ENCODE measurements around the gene ZNF469. TPM values are rescaled to one million over a fixed set of nuclear protein-coding genes. Genes with fewer than 3 reads are reported as not detected.

ZNF469 gene
- total and polyA plus RNA-seq, 4 donors = 0.38 to 5.2 (median 1.2) TPM

DNA sequence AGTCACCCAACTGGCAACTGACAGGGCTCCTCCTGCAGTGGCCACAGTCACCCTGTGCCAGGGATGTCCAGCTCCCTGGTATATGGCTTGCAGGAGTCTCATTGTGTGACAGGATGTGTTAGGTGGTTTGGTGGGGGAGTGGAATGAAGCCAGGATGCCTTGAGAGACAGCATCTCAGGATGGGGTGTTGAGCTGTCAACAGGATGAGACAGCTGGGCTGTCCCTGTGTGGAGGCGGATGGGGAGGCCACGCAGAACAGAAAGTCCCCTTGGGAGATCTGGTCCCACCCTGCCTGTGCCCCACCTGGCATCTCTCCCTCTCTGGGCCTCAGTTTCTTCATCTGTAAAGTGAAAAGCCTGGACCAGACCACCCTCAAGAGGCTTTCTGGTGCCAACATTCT is 9.5 kb upstream of the ZNF469 start:
- Histone ChIP-seq H3K4me1 (ENCODE audit: control insufficient read depth in 1 of 2, insufficient read depth in 2 of 2, low read length in 2 of 2) (no peaks in the 10 kb centered on the region), H3K27ac (ENCODE audit: low read depth in 1 of 2, low read length in 2 of 2) (no peak overlapping the region), H3K36me3 (ENCODE audit: control insufficient read depth in 1 of 2, insufficient read depth in 2 of 2, low read length in 1 of 2) (no peaks in the 10 kb centered on the region), H3K27me3 (ENCODE audit: control insufficient read depth in 1 of 2, insufficient read depth in 2 of 2, low read length in 1 of 2) (no peaks in the 10 kb centered on the region), H3K4me3 (ENCODE audit: low read length in 2 of 2) (no peak overlapping the region), H3K9me3 (ENCODE audit: control insufficient read depth, low read length) (no peaks in the 10 kb centered on the region)
- ATAC-seq (ENCODE audit: low FRiP score) (no peak), DNase-seq (no peak)
- intact Hi-C loops (cut with DNase I) = no loop called here
- WGBS, 2 donors = 88 to 96% methylated on average over 2 of the region's 2 CpGs

DNA sequence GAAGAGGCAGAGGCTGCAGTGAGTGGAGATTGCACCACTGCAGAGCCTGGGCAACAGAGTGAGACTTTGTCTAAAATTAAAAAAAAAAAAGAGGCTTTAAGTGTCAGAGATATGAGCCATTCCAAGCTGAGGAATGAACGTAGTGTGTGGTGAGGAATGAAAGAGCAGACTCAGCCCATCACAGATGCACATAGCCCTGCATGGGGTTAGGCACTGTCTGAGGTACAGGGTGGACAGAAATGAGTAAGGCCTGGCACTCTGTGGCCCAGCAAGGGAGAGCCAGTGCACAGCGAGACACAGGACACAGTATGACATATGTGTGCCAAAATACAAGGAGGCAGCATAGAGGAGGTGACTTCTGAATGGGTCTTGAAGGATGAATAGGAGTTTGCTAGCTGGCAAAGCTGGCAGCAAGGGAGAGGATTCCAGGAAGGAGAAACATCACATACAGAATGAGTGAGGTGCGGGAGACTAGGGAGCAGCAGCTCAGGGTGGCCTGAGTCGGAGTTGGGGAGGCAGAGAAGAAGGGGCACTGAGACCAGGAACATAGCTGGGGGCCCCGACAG is 8.7 kb upstream of the ZNF469 start:
- no peaks in the 10 kb centered on the region for H3K9me3 ChIP-seq (ENCODE audit: control insufficient read depth, low read length)
- H3K27me3 ChIP-seq (ENCODE audit: control insufficient read depth in 1 of 2, insufficient read depth in 2 of 2, low read length in 1 of 2) = no peaks in the 10 kb centered on the region
- no peak overlapping the region for H3K27ac ChIP-seq (ENCODE audit: low read depth in 1 of 2, low read length in 2 of 2)
- ATAC-seq (ENCODE audit: low FRiP score) (no peak), DNase-seq (peak in 1 of 2 donors; percentile 26)
- 86 to 89% methylated on average over 5 of the region's 5 CpGs for WGBS, 2 donors
- no peak overlapping the region for H3K4me3 ChIP-seq (ENCODE audit: low read length in 2 of 2)
- no peaks in the 10 kb centered on the region for H3K36me3 ChIP-seq (ENCODE audit: control insufficient read depth in 1 of 2, insufficient read depth in 2 of 2, low read length in 1 of 2)
- intact Hi-C loops (cut with DNase I) = no loop called here
- H3K4me1 ChIP-seq (ENCODE audit: control insufficient read depth in 1 of 2, insufficient read depth in 2 of 2, low read length in 2 of 2) = no peaks in the 10 kb centered on the region

DNA sequence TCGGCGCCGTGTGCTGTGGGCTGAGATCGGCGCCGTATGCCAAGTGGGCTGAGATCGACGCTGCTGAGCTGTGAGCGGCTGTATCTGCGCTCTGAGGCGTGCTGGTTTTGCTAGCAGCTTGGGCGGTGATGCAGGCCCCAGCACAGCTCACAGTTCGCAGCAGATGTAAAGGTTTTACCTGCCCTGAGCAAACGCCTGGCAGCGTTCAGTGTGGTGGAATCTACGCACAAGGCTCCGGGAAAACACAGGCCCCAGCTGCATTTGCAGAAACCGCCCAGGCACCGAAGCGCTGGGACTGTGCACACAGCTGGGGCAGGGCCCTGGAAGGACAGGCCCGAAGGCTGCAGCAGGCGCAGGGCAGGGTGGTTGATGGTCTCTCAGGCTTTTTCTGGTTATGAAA is 8.0 kb upstream of the ZNF469 start:
- Histone ChIP-seq H3K4me3 (ENCODE audit: low read length in 2 of 2) (no peak overlapping the region), H3K4me1 (ENCODE audit: control insufficient read depth in 1 of 2, insufficient read depth in 2 of 2, low read length in 2 of 2) (no peaks in the 10 kb centered on the region), H3K36me3 (ENCODE audit: control insufficient read depth in 1 of 2, insufficient read depth in 2 of 2, low read length in 1 of 2) (no peaks in the 10 kb centered on the region), H3K27me3 (ENCODE audit: control insufficient read depth in 1 of 2, insufficient read depth in 2 of 2, low read length in 1 of 2) (no peaks in the 10 kb centered on the region), H3K27ac (ENCODE audit: low read depth in 1 of 2, low read length in 2 of 2) (no peak overlapping the region), H3K9me3 (ENCODE audit: control insufficient read depth, low read length) (no peaks in the 10 kb centered on the region)
- WGBS, 2 donors = 96% methylated on average over 22 of the region's 22 CpGs
- ATAC-seq (ENCODE audit: low FRiP score) (no peak), DNase-seq (peak; percentile 24 to 49)
- intact Hi-C loops (cut with DNase I) = loop anchor here in 1 of 2 donors (5.0 kb wide), 1 partner anchor 177 kb away; no protein-coding TSS in a partner anchor

DNA sequence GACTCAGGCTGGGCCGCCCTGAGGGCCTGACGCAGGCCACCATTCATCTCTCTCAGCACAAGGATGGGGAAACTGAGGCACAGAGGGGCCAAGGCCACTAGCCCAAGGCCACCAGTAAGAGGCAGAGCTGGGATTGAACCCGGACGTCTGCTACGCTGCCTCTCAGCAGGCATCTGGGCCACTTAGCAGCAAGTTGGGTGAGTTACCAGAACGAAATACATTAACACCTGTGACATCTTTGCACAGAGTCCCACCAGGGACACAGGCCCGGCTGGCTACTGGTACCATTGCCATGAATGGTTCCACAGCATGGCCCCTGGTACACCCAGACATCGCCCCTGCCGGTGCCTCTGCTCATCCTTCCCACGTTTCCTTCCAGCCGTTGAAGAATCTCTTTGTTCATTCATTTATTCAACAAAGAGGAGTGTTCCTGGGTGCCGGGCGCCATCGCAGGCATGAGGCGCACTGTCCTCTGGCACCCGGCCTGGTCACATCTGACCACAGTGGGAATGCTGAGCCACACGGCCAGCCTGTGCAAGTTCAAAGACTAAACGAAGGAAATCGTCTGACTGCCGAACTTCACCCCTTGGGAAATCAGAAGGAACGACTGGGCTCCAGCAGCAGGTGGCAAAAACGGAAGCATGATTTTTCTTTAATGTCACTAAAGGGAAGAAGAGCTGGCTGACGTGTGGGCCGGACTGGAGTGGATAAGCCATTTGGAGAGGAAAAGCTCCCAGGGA is 7.4 kb upstream of the ZNF469 start:
- intact Hi-C loops (cut with DNase I) = loop anchor here in 1 of 2 donors (5.0 kb wide), 1 partner anchor 178 kb away; no protein-coding TSS in a partner anchor
- WGBS, 2 donors = 92% methylated on average over 24 of the region's 24 CpGs
- Histone ChIP-seq H3K36me3 (ENCODE audit: control insufficient read depth in 1 of 2, insufficient read depth in 2 of 2, low read length in 1 of 2) (no peaks in the 10 kb centered on the region), H3K27me3 (ENCODE audit: control insufficient read depth in 1 of 2, insufficient read depth in 2 of 2, low read length in 1 of 2) (no peaks in the 10 kb centered on the region), H3K27ac (ENCODE audit: low read depth in 1 of 2, low read length in 2 of 2) (no peak overlapping the region), H3K9me3 (ENCODE audit: control insufficient read depth, low read length) (no peaks in the 10 kb centered on the region), H3K4me3 (ENCODE audit: low read length in 2 of 2) (no peak overlapping the region), H3K4me1 (ENCODE audit: control insufficient read depth in 1 of 2, insufficient read depth in 2 of 2, low read length in 2 of 2) (no peaks in the 10 kb centered on the region)
- DNase-seq = peak; percentile 23 to 70
- ATAC-seq (ENCODE audit: low FRiP score) = no peak

DNA sequence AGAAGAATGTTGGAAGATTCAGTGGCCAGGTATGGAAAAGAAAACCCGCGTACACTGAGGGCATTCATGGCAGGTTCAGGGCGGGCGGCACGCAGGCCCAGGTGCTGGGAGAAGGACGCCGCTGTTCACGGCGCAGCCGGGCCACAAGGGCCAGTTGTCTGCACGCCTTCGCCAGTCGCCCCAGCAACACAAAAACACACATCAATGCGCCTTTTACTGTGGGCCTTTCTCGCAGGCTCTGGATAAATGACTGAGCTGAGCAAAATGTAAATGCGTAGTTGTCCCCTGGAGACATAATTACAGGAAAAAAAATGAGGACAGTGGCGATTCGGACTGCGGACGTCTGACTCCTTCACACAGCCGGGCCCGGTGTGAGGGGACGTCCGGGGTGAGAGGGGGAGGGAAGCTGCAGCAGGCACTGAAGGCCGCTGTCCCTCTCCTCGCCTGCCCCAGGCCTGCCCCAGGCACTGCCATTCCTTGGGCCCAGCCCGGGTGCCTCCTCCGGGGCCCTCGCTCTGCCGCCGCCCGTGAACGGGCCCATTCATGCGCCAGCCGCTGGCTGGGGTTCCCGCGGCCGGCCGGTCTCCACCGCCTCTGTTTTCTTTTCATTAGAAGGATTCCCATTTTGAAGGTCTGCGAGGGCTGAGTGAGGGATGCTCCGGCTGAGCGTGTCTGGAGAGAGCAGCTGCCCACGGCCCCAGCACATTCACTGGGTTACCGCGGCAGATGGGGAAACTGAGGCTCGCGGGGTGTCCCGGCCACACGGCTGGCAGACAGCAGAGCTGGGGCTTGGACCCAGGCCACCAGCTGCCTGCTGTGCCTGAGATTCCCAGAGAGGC is 6.5 kb upstream of the ZNF469 start:
- Histone ChIP-seq H3K4me1 (ENCODE audit: control insufficient read depth in 1 of 2, insufficient read depth in 2 of 2, low read length in 2 of 2) (no peaks in the 10 kb centered on the region), H3K9me3 (ENCODE audit: control insufficient read depth, low read length) (no peaks in the 10 kb centered on the region), H3K4me3 (ENCODE audit: low read length in 2 of 2) (no peak overlapping the region), H3K36me3 (ENCODE audit: control insufficient read depth in 1 of 2, insufficient read depth in 2 of 2, low read length in 1 of 2) (no peaks in the 10 kb centered on the region), H3K27me3 (ENCODE audit: control insufficient read depth in 1 of 2, insufficient read depth in 2 of 2, low read length in 1 of 2) (no peaks in the 10 kb centered on the region), H3K27ac (ENCODE audit: low read depth in 1 of 2, low read length in 2 of 2) (no peak overlapping the region)
- intact Hi-C loops (cut with DNase I) = loop anchor here in 1 of 2 donors (5.0 kb wide), 1 partner anchor 179 kb away; no protein-coding TSS in a partner anchor
- no peak for ATAC-seq (ENCODE audit: low FRiP score)
- WGBS, 2 donors = 79 to 82% methylated on average over 48 to 50 of the region's 50 CpGs
- DNase-seq = peak; percentile 45 to 74

DNA sequence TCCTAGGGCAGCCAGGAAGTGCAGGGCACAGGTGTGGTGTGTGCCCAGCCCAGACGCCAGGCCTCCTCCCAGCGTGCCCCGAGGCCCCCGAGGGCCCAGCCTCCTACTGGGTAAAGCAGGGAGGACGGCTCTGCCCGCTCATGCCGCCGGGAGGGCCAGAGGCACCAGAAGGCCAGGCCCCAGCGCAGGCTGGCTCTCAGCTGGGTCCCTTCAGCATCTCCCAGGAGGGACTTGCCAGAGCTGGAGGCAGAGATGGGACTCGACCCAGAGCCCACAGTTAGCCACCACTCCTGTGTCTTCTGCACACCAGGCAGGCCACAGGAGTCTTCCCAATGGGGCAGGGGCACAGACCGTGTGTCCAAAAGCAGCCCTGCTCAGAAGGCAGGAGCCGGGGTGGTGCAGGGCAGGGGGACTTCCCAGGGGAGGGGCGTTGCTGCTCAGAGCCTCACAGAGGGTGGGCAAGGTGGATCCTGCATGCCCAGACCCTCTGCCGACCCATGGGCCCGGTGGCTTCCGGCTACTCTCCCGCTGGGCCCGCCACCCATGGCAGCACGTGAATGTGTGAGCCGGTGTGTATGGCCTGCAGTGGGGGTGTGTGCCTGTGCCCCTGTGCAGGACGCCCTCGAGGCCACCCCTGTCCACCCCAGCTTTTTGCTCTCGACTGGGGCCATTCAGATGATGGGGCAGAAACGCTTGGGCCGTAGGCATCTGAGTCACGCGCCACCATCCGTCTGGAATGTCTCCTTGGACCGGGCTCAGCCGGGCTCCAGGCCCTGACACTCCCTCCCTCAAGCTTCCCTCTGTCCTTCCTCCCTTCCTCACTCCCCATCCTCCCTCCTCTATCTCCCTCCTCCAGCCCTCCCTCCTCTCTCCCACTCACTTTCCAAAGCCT is 5.7 kb upstream of the ZNF469 start:
- no peaks in the 10 kb centered on the region for H3K4me1 ChIP-seq (ENCODE audit: control insufficient read depth in 1 of 2, insufficient read depth in 2 of 2, low read length in 2 of 2)
- no peak overlapping the region for H3K4me3 ChIP-seq (ENCODE audit: low read length in 2 of 2)
- no peaks in the 10 kb centered on the region for H3K27me3 ChIP-seq (ENCODE audit: control insufficient read depth in 1 of 2, insufficient read depth in 2 of 2, low read length in 1 of 2)
- no peak for ATAC-seq (ENCODE audit: low FRiP score)
- DNase-seq = peak; percentile 35 to 76
- H3K9me3 ChIP-seq (ENCODE audit: control insufficient read depth, low read length) = no peaks in the 10 kb centered on the region
- intact Hi-C loops (cut with DNase I) = loop anchor here in 1 of 2 donors (5.0 kb wide), 1 partner anchor 180 kb away; no protein-coding TSS in a partner anchor
- H3K36me3 ChIP-seq (ENCODE audit: control insufficient read depth in 1 of 2, insufficient read depth in 2 of 2, low read length in 1 of 2) = no peaks in the 10 kb centered on the region
- H3K27ac ChIP-seq (ENCODE audit: low read depth in 1 of 2, low read length in 2 of 2) = no peak overlapping the region
- 72 to 74% methylated on average over 26 to 30 of the region's 30 CpGs for WGBS, 2 donors

DNA sequence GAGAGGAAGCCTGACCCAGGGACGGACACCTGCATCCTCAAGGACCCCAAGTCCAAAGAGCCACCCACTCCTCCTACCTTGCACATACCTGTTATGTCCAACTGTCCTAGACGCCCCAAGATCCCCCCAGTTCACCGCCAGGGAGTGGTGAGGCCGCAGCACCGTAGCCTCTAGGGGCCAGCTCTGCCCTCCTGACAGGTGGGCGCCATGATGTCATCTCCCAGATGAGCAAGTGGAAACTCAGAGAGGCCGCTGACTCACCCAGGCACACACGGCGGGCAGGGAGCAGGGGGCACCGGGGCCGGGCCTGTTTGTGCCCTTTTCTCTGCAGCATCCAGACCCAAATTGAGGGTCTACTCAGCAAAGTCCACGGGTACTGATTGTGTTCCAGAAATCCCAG is 4.8 kb upstream of the ZNF469 start:
- H3K4me3 ChIP-seq (ENCODE audit: low read length in 2 of 2) = no peak overlapping the region
- DNase-seq = peak; percentile 36 to 53
- intact Hi-C loops (cut with DNase I) = loop anchor here in 1 of 2 donors (5.0 kb wide), 1 partner anchor 181 kb away; no protein-coding TSS in a partner anchor
- H3K27ac ChIP-seq (ENCODE audit: low read depth in 1 of 2, low read length in 2 of 2) = no peak overlapping the region
- ATAC-seq (ENCODE audit: low FRiP score) = no peak
- no peaks in the 10 kb centered on the region for H3K27me3 ChIP-seq (ENCODE audit: control insufficient read depth in 1 of 2, insufficient read depth in 2 of 2, low read length in 1 of 2)
- WGBS, 2 donors = 96 to 97% methylated on average over 12 of the region's 12 CpGs
- no peaks in the 10 kb centered on the region for H3K36me3 ChIP-seq (ENCODE audit: control insufficient read depth in 1 of 2, insufficient read depth in 2 of 2, low read length in 1 of 2)
- H3K9me3 ChIP-seq (ENCODE audit: control insufficient read depth, low read length) = no peaks in the 10 kb centered on the region
- no peaks in the 10 kb centered on the region for H3K4me1 ChIP-seq (ENCODE audit: control insufficient read depth in 1 of 2, insufficient read depth in 2 of 2, low read length in 2 of 2)

DNA sequence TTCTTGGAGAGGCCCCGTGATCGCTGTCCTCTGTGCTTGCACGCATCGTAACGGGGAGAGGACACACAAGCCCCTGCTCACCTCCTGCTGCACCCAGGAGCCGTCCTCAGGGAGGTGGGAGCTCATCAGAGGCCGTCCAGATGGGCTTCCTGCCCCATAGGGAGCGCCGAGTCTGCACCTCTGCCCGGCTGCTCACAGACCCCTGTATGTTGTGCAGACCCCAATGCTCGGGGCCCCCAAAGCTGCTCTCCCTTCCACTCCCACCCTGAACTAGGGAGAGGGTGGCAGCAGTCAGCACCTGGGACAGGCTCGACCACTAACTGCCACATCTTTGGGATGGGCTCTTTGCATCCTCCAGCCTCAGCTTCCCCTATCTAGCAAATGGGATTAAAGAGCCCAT is 4.4 kb upstream of the ZNF469 start:
- Histone ChIP-seq H3K4me3 (ENCODE audit: low read length in 2 of 2) (no peak overlapping the region), H3K9me3 (ENCODE audit: control insufficient read depth, low read length) (no peaks in the 10 kb centered on the region), H3K27me3 (ENCODE audit: control insufficient read depth in 1 of 2, insufficient read depth in 2 of 2, low read length in 1 of 2) (no peaks in the 10 kb centered on the region), H3K27ac (ENCODE audit: low read depth in 1 of 2, low read length in 2 of 2) (no peak overlapping the region), H3K4me1 (ENCODE audit: control insufficient read depth in 1 of 2, insufficient read depth in 2 of 2, low read length in 2 of 2) (no peaks in the 10 kb centered on the region), H3K36me3 (ENCODE audit: control insufficient read depth in 1 of 2, insufficient read depth in 2 of 2, low read length in 1 of 2) (no peaks in the 10 kb centered on the region)
- DNase-seq (peak; percentile 19 to 58), ATAC-seq (ENCODE audit: low FRiP score) (no peak)
- intact Hi-C loops (cut with DNase I) = loop anchor here in 1 of 2 donors (5.0 kb wide), 1 partner anchor 181 kb away; no protein-coding TSS in a partner anchor
- WGBS, 2 donors = 97% methylated on average over 12 of the region's 12 CpGs
